Hematopoietic multipotent progenitor cell treated with erythropoietin and hydrocortisone succinate and interleukin-3 and kit ligand, for 15 days (in vitro differentiated cells): ENCODE measurements around the gene SLC48A1.

Experiments used
- DNase-seq: peaks from one replicate; pipeline ENCODE4 v3.0.0-alpha.2; 2015; ENCODE audit warnings: low spot score

Gene SLC48A1

GRCh38 chr12:47777151-47777550, 4.1 kb downstream of the SLC48A1 start:
- no peak for DNase-seq

GRCh38 chr12:47777741-47778558, 4.9 kb downstream of the SLC48A1 start:
- DNase-seq: peak; percentile 51

- DNase-seq: no peak
Measured at GRCh38 chr12:47778881-47779280, 5.8 kb downstream of the SLC48A1 start.

- DNase-seq: peak; percentile 92
Measured at GRCh38 chr12:47779301-47779942, 6.4 kb downstream of the SLC48A1 start.

- DNase-seq: no peak
Measured at GRCh38 chr12:47779943-47780504, 7.0 kb downstream of the SLC48A1 start.

GRCh38 chr12:47781479-47782371, 8.7 kb downstream of the SLC48A1 start:
- DNase-seq: no peak

GRCh38 chr12:47782372-47782770, 9.3 kb downstream of the SLC48A1 start:
- no peak for DNase-seq

- no peak for DNase-seq
Measured at GRCh38 chr12:47783024-47783755, 10.2 kb downstream of the SLC48A1 start.

- no peak for DNase-seq
Measured at GRCh38 chr12:47783821-47784819, 11.1 kb downstream of the SLC48A1 start.

GRCh38 chr12:47785036-47785886, 12.2 kb downstream of the SLC48A1 start:
- DNase-seq: no peak

GRCh38 chr12:47785887-47786661, 13.0 kb downstream of the SLC48A1 start:
- DNase-seq: no peak

- DNase-seq: no peak
Measured at GRCh38 chr12:47786662-47787280, 13.7 kb downstream of the SLC48A1 start.

- no peak for DNase-seq
Measured at GRCh38 chr12:47787596-47788319, 14.7 kb downstream of the SLC48A1 start.

- DNase-seq: no peak
Measured at GRCh38 chr12:47789141-47789540, 16.1 kb downstream of the SLC48A1 start.

- no peak for DNase-seq
Measured at GRCh38 chr12:47789712-47790489, 16.9 kb downstream of the SLC48A1 start.

GRCh38 chr12:47790676-47791350, 17.8 kb downstream of the SLC48A1 start:
- no peak for DNase-seq
